ENCODE results near the gene ZNF70. TPM values are rescaled to one million over a fixed set of nuclear protein-coding genes. Genes with fewer than 3 reads are reported as not detected.

Gene ZNF70
- total RNA-seq, 4 donors from 2014 or later = 0.63 to 3.2 (median 2.0) TPM

DNA sequence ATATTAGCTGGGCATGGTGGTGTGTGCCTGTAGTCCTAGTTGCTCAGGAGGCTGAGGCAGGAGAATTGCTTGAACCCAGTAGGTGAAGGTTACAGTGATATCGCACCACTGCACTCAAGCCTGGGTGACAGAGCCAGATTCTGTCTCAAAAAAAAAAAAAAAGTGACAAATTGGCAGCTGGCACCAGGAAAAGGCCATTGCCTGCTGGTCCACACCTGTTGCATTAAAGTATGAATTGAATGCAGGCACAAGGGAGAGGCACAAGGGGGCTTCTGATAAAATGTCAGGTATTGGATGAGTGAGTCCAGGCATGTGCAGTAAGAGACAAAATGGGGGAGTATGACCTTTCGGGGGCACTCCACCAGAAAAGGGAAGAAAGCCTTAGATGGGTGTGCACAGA, 28.2 kb downstream of the ZNF70 start:
- WGBS, 2 donors = 90 to 95% methylated on average over 2 of the region's 2 CpGs
- no peak overlapping the region for H3K4me3 ChIP-seq (ENCODE audit: low read depth, poor library complexity, severe bottlenecking)
- intact Hi-C loops (cut with DNase I; ENCODE audit: low total_unique reads) = no loop called here
- no peak for TF ChIP-seq POLR2A (IDR thresholded peaks at IDR 0.05)
- TF ChIP-seq, protein P1, sequence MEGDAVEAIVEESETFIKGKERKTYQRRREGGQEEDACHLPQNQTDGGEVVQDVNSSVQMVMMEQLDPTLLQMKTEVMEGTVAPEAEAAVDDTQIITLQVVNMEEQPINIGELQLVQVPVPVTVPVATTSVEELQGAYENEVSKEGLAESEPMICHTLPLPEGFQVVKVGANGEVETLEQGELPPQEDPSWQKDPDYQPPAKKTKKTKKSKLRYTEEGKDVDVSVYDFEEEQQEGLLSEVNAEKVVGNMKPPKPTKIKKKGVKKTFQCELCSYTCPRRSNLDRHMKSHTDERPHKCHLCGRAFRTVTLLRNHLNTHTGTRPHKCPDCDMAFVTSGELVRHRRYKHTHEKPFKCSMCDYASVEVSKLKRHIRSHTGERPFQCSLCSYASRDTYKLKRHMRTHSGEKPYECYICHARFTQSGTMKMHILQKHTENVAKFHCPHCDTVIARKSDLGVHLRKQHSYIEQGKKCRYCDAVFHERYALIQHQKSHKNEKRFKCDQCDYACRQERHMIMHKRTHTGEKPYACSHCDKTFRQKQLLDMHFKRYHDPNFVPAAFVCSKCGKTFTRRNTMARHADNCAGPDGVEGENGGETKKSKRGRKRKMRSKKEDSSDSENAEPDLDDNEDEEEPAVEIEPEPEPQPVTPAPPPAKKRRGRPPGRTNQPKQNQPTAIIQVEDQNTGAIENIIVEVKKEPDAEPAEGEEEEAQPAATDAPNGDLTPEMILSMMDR (IDR thresholded peaks at IDR 0.05) = no peak
- no peak for DNase-seq (ENCODE audit: low spot score in 2 of 2)

- intact Hi-C loops (cut with DNase I; ENCODE audit: low total_unique reads) = no loop called here
- WGBS, 2 donors = 61 to 87% methylated on average over 4 of the region's 4 CpGs
- TF ChIP-seq, protein P1 (IDR thresholded peaks at IDR 0.05) = no peak
- no peak for TF ChIP-seq POLR2A (IDR thresholded peaks at IDR 0.05)
- no peak for DNase-seq (ENCODE audit: low spot score in 2 of 2)
- no peak overlapping the region for H3K4me3 ChIP-seq (ENCODE audit: low read depth, poor library complexity, severe bottlenecking)
These were observed 28.8 kb downstream of the ZNF70 start for GRCh38 chr22:23722160-23722559.

GRCh38 chr22:23720855-23721254, 30.1 kb downstream of the ZNF70 start:
- DNase-seq (ENCODE audit: low spot score in 2 of 2) = no peak
- WGBS, 2 donors = 77 to 82% methylated on average over 6 of the region's 6 CpGs
- H3K4me3 ChIP-seq (ENCODE audit: low read depth, poor library complexity, severe bottlenecking) = no peak overlapping the region
- TF ChIP-seq POLR2A (IDR thresholded peaks at IDR 0.05) = no peak
- intact Hi-C loops (cut with DNase I; ENCODE audit: low total_unique reads) = no loop called here

- intact Hi-C loops (cut with DNase I; ENCODE audit: low total_unique reads) = no loop called here
- no peak for DNase-seq (ENCODE audit: low spot score in 2 of 2)
- WGBS, 2 donors = 83 to 86% methylated on average over 17 of the region's 17 CpGs
- TF ChIP-seq, protein P1 (IDR thresholded peaks at IDR 0.05) = no peak
- no peak for TF ChIP-seq POLR2A (IDR thresholded peaks at IDR 0.05)
- no peak overlapping the region for H3K4me3 ChIP-seq (ENCODE audit: low read depth, poor library complexity, severe bottlenecking)
These were observed 32.3 kb downstream of the ZNF70 start for GRCh38 chr22:23718371-23719165.

GRCh38 chr22:23716811-23717801, 33.8 kb downstream of the ZNF70 start:
- peak; percentile 64 to 96 for DNase-seq (ENCODE audit: low spot score in 2 of 2)
- intact Hi-C loops (cut with DNase I; ENCODE audit: low total_unique reads) = no loop called here
- 5% methylated on average over 44 to 56 of the region's 84 CpGs for WGBS, 2 donors
- H3K4me3 ChIP-seq (ENCODE audit: low read depth, poor library complexity, severe bottlenecking) = peak overlapping the region; percentile 96
- TF ChIP-seq, protein P1 (IDR thresholded peaks at IDR 0.05) = no peak
- TF ChIP-seq POLR2A (IDR thresholded peaks at IDR 0.05) = no peak
